ENCODE results near the gene PDPN. TPM values are rescaled to one million over a fixed set of nuclear protein-coding genes. Genes with fewer than 3 reads are reported as not detected.

The PDPN gene
- total RNA-seq, 1 experiment from 2014 or later: not detected

DNA sequence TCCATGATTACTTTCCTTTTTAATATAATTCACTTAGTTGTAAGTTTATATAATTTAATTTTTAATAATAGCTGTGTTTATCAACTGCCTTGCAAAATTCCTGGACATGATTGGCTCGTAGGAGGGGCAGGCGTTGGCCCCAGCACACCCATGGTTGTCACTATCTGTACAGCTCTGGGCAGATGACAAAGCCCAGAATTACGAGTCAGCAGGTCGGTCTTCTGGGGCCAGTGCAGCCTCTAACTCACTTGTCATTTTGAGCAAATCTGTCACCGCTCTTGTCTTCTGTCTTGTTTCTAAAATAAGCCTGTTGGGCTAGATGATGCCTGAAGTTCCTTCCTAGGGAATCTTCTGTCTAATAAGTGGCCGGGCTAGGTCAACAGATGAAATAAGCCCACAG, 48.4 kb upstream of the PDPN start:
- no peaks in the 10 kb centered on the region for H3K36me3 ChIP-seq (ENCODE audit: control insufficient read depth in 1 of 2, insufficient read depth in 2 of 2, low read length in 2 of 2)
- intact Hi-C loops (cut with micrococcal nuclease): no loop called here
- no peak overlapping the region for H2AFZ ChIP-seq (ENCODE audit: low read depth, low read length, poor library complexity, severe bottlenecking)
- H3K27me3 ChIP-seq (ENCODE audit: insufficient read depth, low read length): no peaks in the 10 kb centered on the region
- no peaks in the 10 kb centered on the region for H3K79me2 ChIP-seq (ENCODE audit: insufficient read depth, low read length)
- BruUV-seq (replicated peaks): no TSS peak
- no peak for ATAC-seq
- no peak overlapping the region for H3K4me3 ChIP-seq (replicated peaks in 1 of 2; ENCODE audit: low read depth in 1 of 2, low read length in 2 of 2)
- H3K9ac ChIP-seq (ENCODE audit: low read length): no peak overlapping the region
- H3K4me2 ChIP-seq (ENCODE audit: low read length): no peak overlapping the region
- no peaks in the 10 kb centered on the region for H3K9me3 ChIP-seq (ENCODE audit: control insufficient read depth in 1 of 2, insufficient read depth in 1 of 2, low read depth in 1 of 2, low read length in 2 of 2)
- no peak for TF ChIP-seq ZNF274 (IDR thresholded peaks at IDR 0.05; ENCODE audit: low read depth, low read length)
- TF ChIP-seq RAD21 (IDR thresholded peaks at IDR 0.05; ENCODE audit: low read depth): no peak
- no peak for TF ChIP-seq POLR2A (IDR thresholded peaks at IDR 0.05; ENCODE audit: borderline replicate concordance, extremely low read depth, insufficient read depth, insufficient read length)
- TF ChIP-seq, protein P1, sequence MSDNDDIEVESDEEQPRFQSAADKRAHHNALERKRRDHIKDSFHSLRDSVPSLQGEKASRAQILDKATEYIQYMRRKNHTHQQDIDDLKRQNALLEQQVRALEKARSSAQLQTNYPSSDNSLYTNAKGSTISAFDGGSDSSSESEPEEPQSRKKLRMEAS (IDR thresholded peaks at IDR 0.05): no peak
- TF ChIP-seq CEBPB (IDR thresholded peaks at IDR 0.05; ENCODE audit: low read depth): no peak
- no peak for TF ChIP-seq YY1 (IDR thresholded peaks at IDR 0.05; ENCODE audit: extremely low read depth, insufficient replicate concordance, low read depth, low read length)
- TF ChIP-seq, protein P2, sequence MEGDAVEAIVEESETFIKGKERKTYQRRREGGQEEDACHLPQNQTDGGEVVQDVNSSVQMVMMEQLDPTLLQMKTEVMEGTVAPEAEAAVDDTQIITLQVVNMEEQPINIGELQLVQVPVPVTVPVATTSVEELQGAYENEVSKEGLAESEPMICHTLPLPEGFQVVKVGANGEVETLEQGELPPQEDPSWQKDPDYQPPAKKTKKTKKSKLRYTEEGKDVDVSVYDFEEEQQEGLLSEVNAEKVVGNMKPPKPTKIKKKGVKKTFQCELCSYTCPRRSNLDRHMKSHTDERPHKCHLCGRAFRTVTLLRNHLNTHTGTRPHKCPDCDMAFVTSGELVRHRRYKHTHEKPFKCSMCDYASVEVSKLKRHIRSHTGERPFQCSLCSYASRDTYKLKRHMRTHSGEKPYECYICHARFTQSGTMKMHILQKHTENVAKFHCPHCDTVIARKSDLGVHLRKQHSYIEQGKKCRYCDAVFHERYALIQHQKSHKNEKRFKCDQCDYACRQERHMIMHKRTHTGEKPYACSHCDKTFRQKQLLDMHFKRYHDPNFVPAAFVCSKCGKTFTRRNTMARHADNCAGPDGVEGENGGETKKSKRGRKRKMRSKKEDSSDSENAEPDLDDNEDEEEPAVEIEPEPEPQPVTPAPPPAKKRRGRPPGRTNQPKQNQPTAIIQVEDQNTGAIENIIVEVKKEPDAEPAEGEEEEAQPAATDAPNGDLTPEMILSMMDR (IDR thresholded peaks at IDR 0.05 in 2 of 3, conservative IDR thresholded peaks at IDR 0.05 in 1 of 3; ENCODE audit: borderline replicate concordance in 1 of 3, insufficient read depth in 1 of 3, low read depth in 2 of 3, low read length in 2 of 3): no peak
- TF ChIP-seq EZH2phosphoT487 (IDR thresholded peaks at IDR 0.05; ENCODE audit: borderline replicate concordance): no peak
- no peak for TF ChIP-seq JUND (IDR thresholded peaks at IDR 0.05)
- TF ChIP-seq EGR1 (IDR thresholded peaks at IDR 0.05; ENCODE audit: low read depth): no peak
- TF ChIP-seq SP1 (IDR thresholded peaks at IDR 0.05; ENCODE audit: low read depth): no peak
- no peak for TF ChIP-seq CBX3 (IDR thresholded peaks at IDR 0.05; ENCODE audit: low read depth)
- H3K9me2 ChIP-seq (ENCODE audit: insufficient read depth): no peaks in the 10 kb centered on the region
- ChIA-PET POLR2A (no interaction called here), RAD21 (ENCODE audit: low non-redundant PET in 1 of 2, low total read pairs in 2 of 2, uncharacterized antibody in 2 of 2, unreplicated experiment in 2 of 2) (no interaction called here), CTCF (no interaction called here)
- no peaks in the 10 kb centered on the region for H4K20me1 ChIP-seq (ENCODE audit: insufficient read depth)
- DNase-seq (ENCODE audit: low read depth, low spot score): no peak
- H3K4me1 ChIP-seq (ENCODE audit: control insufficient read depth in 1 of 2, insufficient read depth in 2 of 2, low read length in 2 of 2): no peaks in the 10 kb centered on the region
- no peak overlapping the region for H3K27ac ChIP-seq (ENCODE audit: low read depth, low read length)

Data from HCT116 (cell line).